Measurements from ENCODE around the gene RAET1G.
"Not testable (repeated sequence)": the region's sequence is repeated elsewhere in the genome, so short reads cannot be mapped to it uniquely, and the experiment has no call there.

The RAET1G gene

DNA sequence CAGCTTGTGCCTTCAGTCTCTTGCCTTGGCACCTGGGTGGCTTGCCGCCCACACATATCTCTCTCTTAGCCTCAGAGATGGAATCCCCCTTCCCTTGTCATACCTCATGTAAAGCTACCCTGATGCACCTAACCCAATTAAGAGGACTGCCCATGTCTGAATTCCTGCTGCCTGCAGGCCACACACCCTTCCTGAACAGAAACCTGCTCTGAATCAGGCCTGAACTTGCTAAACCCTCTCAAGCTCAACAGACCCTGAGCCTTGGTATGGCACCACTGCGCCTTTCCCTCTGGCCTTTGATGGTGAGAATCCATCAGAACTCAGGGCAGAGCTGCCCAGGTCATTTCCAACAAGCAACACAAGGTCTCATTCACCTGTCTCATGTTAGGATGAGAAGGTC, 5.2 kb downstream of the RAET1G start:
- H3K4me3 ChIP-seq (ENCODE audit: low read length), result no peak overlapping the region
- TF ChIP-seq, protein P1, sequence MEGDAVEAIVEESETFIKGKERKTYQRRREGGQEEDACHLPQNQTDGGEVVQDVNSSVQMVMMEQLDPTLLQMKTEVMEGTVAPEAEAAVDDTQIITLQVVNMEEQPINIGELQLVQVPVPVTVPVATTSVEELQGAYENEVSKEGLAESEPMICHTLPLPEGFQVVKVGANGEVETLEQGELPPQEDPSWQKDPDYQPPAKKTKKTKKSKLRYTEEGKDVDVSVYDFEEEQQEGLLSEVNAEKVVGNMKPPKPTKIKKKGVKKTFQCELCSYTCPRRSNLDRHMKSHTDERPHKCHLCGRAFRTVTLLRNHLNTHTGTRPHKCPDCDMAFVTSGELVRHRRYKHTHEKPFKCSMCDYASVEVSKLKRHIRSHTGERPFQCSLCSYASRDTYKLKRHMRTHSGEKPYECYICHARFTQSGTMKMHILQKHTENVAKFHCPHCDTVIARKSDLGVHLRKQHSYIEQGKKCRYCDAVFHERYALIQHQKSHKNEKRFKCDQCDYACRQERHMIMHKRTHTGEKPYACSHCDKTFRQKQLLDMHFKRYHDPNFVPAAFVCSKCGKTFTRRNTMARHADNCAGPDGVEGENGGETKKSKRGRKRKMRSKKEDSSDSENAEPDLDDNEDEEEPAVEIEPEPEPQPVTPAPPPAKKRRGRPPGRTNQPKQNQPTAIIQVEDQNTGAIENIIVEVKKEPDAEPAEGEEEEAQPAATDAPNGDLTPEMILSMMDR (IDR thresholded peaks at IDR 0.05; ENCODE audit: insufficient read depth, low read depth, low read length, missing control alignments), result no peak
- DNase-seq (ENCODE audit: low read depth), result peak; percentile 50

DNA sequence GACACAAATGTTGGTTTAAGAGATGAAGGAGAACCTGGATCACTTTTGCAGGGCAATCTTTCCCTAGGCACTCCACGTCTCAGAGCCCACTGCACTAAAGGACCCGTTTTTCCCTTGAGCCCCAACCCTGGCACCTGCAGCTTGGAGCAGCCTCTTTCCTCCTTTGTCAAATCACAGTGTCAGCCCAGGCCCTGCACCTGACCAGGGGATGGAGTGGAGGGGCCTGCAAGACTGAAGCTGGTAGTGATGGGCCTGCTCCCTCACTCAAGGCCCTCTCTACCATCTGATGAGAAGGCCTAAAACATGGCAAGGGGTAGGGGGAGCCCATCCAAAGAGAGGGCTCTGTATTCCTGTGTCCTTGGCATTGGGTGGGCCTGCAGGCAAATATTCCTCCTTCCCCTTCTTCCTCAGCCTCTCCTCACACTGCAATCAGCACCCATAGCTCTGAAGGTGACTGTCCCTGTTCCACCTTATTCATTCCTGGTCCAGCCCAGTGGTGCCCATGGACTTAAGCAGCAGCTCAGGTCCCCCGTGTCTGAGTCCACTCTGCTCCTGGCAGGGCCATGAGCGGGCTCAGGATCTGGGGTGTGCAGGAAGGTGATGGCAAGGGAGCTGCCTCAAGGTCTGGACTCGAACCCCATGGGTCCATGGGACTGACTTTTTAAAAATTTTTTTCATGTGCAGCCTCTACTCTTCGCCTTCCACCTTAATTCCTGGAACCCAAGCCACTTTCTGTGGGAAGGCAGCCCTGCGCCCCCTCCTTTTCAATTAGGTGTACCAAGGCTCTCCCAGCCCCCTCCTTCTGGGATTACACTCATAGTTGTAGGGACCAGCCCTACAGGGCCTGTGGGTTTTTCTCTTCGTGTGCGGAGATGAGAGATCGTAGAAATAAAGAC, 6.7 kb downstream of the RAET1G start:
- DNase-seq (ENCODE audit: low read depth), result no peak
- no peak overlapping the region for H3K4me3 ChIP-seq (ENCODE audit: low read length)
- TF ChIP-seq, protein P1 (IDR thresholded peaks at IDR 0.05; ENCODE audit: insufficient read depth, low read depth, low read length, missing control alignments), result no peak

DNA sequence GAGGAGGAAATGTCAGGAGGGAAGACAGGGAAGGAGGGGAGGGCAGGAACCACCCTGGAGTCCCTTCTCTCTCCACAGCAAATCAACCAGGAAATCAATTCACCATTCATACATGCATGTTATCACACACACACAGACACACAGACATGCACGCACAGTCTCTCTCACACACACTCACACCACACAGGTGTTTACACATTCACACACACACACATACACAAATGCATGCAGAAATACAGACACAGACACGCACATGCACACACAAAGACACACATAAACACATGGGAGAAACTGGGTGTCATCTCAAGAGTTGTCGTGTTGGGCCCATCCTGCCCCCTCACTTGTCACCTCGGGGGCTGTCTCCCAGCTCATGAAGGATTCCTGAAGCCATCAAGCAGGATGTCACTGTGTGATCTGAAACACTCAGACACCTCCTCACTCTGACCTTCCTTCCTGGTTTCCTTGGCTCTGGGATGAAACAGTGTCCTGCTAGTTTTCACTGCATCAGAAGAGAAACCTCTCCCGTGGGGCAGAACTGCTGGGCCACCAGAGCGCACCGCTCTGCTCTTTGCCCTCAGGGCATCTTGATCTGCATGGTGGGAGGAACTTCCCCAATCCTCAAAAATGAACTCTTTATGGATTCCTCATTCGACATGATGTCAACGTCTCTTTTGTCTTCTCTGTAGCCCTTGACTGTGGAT, 9.2 kb downstream of the RAET1G start:
- no peak for DNase-seq (ENCODE audit: low read depth)
- TF ChIP-seq, protein P1 (IDR thresholded peaks at IDR 0.05; ENCODE audit: insufficient read depth, low read depth, low read length, missing control alignments), result no peak
- H3K4me3 ChIP-seq (ENCODE audit: low read length), result no peak overlapping the region

DNA sequence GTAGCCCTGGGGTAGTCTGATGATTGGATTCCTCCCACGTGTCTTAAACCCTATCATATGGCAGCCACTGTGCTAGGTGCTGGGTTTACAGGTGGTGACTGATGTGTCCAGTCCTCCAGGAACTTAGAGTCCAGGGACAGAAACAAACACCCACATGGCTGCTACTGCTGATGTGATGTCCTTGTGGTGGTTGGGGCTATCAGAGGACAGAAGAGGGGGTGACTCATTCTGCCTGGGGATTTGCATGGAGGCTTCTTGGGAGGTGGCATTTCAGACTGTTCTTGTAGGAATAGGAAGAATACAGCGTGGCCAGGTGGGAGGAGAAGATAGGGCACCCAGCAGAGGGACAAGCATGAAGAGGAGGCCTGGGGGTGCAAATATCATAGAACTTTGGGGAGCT, 9.8 kb downstream of the RAET1G start:
- TF ChIP-seq, protein P1 (IDR thresholded peaks at IDR 0.05; ENCODE audit: insufficient read depth, low read depth, low read length, missing control alignments), result no peak
- peak; percentile 29 for DNase-seq (ENCODE audit: low read depth)
- no peak overlapping the region for H3K4me3 ChIP-seq (ENCODE audit: low read length)

DNA sequence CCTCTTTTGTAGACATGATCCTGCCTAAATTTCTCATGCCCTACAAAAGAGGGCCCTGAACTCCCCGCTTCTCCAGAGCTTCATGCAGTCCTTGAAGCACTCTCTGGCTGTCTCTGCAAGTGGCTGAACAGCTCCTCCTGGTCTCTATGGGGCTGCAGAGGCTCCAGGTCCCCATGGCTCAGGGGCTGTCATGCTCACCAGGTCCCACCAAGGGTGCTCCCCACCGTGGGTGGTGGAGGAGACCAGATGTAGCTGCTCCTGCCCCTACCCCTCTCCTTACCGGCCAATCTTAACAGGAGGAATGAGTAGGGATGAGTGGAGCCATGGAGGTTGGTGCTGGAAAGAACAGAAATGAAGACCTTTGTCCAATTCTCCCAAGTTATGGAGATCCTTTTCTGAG, 10.2 kb downstream of the RAET1G start:
- DNase-seq (ENCODE audit: low read depth); H3K4me3 ChIP-seq (ENCODE audit: low read length): not testable (repeated sequence)

DNA sequence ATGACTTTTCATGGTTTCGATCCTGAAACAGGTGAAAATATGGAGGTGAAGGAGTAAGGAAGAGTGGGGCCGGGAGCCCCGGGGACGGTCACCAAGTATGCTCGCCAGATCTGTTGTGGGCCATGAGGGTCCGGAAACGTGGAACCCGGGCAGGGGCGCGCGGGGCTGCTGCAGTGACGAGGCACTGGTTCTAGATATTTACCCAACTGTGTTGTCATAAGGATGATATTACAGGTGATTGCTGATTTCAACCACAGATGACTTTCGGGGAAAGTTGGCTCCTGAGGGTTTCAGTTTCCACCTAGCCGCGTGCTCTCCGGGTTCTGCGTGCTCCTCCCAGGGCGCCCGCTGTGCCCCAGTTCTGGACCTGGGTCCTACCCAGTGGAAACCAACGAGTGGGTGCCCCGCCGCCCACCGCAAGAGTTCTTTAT, 12.2 kb downstream of the RAET1G start:
- no peak overlapping the region for H3K4me3 ChIP-seq (ENCODE audit: low read length)
- no peak for DNase-seq (ENCODE audit: low read depth)
- TF ChIP-seq, protein P1 (IDR thresholded peaks at IDR 0.05; ENCODE audit: insufficient read depth, low read depth, low read length, missing control alignments), result no peak

DNA sequence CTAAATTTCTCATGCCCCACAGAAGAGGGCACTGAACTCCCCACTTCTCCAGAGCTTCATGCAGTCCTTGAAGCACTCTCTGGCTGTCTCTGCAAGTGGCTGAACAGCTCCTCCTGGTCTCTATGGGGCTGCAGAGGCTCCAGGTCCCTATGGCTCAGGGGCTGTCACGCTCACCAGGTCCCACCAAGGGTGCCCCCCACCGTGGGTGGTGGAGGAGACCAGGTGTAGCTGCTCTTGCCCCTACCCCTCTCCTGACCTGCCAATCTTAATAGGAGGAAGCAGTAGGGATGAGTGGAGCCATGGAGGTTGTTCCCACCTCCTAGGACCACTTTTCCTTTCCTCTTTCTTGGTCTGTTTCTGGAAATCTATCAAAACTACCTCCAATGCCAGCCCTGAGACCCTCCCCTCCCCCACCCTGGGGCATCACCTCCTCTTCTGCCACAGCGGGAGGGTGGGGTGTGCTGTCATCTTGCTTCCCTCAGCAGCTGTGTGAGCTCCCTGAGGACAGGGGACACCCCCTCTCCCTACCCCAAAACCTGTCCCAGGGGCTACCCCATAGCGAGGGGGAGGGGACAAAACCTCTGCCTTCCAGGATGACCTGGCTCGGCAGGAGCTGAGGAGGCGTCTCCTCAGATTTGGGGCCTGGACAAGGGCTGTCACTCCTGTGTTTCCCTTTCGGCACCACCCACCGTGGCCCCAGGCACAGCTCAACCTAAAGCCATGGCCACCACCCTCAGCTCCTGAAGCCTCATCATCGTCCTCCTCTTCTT, 13.0 kb downstream of the RAET1G start:
- TF ChIP-seq, protein P1 (IDR thresholded peaks at IDR 0.05; ENCODE audit: insufficient read depth, low read depth, low read length, missing control alignments), result no peak
- no peak for DNase-seq (ENCODE audit: low read depth)
- no peak overlapping the region for H3K4me3 ChIP-seq (ENCODE audit: low read length)

DNA sequence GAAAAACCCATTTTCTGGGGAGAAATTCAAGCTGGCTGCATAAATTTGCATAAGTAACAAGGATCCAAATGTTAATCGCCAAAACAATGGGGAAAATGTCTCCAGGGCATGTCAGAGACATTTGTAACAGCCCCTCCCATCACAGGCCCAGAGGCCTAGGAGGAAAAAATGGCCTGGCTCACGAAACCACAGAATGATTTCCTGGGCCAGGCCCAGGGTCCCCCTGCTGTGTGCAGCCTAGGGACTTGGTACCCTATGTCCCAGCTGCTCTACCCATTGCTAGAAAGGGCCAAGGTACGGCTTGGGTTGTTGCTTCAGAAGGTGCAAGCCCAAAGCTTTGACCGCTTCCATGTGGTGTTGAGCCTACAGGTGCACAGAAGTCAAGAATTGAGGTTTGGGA, 14.4 kb downstream of the RAET1G start:
- H3K4me3 ChIP-seq (ENCODE audit: low read length); DNase-seq (ENCODE audit: low read depth): not testable (repeated sequence)

All from epithelial cell of esophagus (primary cell).